ENCODE measurements around the gene CORIN.

GRCh38 chr4:47829438-47829837, 8.4 kb downstream of the CORIN start:
- TF ChIP-seq HNF4G (IDR thresholded peaks at IDR 0.05; ENCODE audit: borderline replicate concordance, low read depth, low read length) (no peak), HNF4G (CRISPR knock-in tag; IDR thresholded peaks at IDR 0.05; ENCODE audit: borderline replicate concordance, low read depth) (no peak), MEIS1 (CRISPR knock-in tag; IDR thresholded peaks at IDR 0.05; ENCODE audit: borderline replicate concordance) (no peak), THAP9 (CRISPR knock-in tag; IDR thresholded peaks at IDR 0.05; ENCODE audit: borderline replicate concordance) (no peak), NFE2L2 (IDR thresholded peaks at IDR 0.05; ENCODE audit: low read length) (no peak), ZNF441 (CRISPR knock-in tag; IDR thresholded peaks at IDR 0.05; ENCODE audit: borderline replicate concordance) (no peak), HNF4A (CRISPR knock-in tag; IDR thresholded peaks at IDR 0.05) (no peak), TCF12 (IDR thresholded peaks at IDR 0.05) (no peak), TCF12 (CRISPR knock-in tag; IDR thresholded peaks at IDR 0.05) (no peak), ZNF510 (CRISPR knock-in tag; IDR thresholded peaks at IDR 0.05; ENCODE audit: low read depth) (no peak), HINFP (CRISPR knock-in tag; IDR thresholded peaks at IDR 0.05; ENCODE audit: low read depth) (no peak), BRCA1 (CRISPR knock-in tag; IDR thresholded peaks at IDR 0.05) (no peak), ZNF121 (CRISPR knock-in tag; IDR thresholded peaks at IDR 0.05) (no peak), ZBTB7A (CRISPR knock-in tag; IDR thresholded peaks at IDR 0.05) (no peak), ZNF644 (CRISPR knock-in tag; IDR thresholded peaks at IDR 0.05; ENCODE audit: low read depth) (no peak)

Measured in HepG2 (cell line).